ENCODE results near the gene RAD51B. TPM values are rescaled to one million over a fixed set of nuclear protein-coding genes. Genes with fewer than 3 reads are reported as not detected.

Gene RAD51B
- total and polyA plus RNA-seq, 2 experiments from 2014 or later: 10.1 to 18.0 TPM

DNA sequence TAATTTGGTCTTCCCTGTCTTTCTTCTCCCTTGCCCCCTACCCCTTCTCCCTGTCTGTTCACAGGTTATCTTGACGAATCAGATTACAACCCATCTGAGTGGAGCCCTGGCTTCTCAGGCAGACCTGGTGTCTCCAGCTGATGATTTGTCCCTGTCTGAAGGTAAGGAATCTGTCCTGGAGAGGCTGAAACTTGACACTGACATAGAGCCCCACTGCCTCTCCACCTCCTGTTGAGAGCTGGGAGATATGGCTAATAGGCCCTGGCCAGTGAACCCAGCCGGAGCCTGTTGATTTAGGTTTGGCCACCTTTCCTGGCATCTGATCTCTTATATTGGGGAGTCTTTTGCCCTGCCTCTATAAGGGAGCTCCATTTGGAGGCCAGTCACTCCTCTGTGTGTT, 472.2 kb downstream of the RAD51B start:
- Histone ChIP-seq H3K36me3 (replicated peaks; ENCODE audit: insufficient read depth, low read depth) (no peaks in the 10 kb centered on the region), H2AFZ (no peak overlapping the region), H3K4me3 (no peak overlapping the region), H3K27ac (peak overlapping the region; percentile 92), H3K79me2 (no peaks in the 10 kb centered on the region), H3K27me3 (no peaks in the 10 kb centered on the region), H3K4me2 (no peak overlapping the region), H3K4me1 (ENCODE audit: insufficient read depth) (peaks cover 46% of the 10 kb centered on the region), H3K9me2 (replicated peaks; ENCODE audit: insufficient read depth) (no peaks in the 10 kb centered on the region), H4K20me1 (ENCODE audit: insufficient read depth, poor library complexity, severe bottlenecking) (no peaks in the 10 kb centered on the region), H3K9me3 (ENCODE audit: low read depth) (no peaks in the 10 kb centered on the region)
- WGBS (ENCODE audit: low lambda C conversion rate, missing lambda C conversion rate): 60% methylated on average over 2 of the region's 2 CpGs
- no peak for DNase-seq (ENCODE audit: low spot score)
- TF ChIP-seq EZH2 (IDR thresholded peaks at IDR 0.05; ENCODE audit: borderline replicate concordance) (no peak), EZH2phosphoT487 (IDR thresholded peaks at IDR 0.05; ENCODE audit: low read depth, severe bottlenecking, unreplicated experiment) (no peak)
- TF ChIP-seq, protein P1, sequence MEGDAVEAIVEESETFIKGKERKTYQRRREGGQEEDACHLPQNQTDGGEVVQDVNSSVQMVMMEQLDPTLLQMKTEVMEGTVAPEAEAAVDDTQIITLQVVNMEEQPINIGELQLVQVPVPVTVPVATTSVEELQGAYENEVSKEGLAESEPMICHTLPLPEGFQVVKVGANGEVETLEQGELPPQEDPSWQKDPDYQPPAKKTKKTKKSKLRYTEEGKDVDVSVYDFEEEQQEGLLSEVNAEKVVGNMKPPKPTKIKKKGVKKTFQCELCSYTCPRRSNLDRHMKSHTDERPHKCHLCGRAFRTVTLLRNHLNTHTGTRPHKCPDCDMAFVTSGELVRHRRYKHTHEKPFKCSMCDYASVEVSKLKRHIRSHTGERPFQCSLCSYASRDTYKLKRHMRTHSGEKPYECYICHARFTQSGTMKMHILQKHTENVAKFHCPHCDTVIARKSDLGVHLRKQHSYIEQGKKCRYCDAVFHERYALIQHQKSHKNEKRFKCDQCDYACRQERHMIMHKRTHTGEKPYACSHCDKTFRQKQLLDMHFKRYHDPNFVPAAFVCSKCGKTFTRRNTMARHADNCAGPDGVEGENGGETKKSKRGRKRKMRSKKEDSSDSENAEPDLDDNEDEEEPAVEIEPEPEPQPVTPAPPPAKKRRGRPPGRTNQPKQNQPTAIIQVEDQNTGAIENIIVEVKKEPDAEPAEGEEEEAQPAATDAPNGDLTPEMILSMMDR (IDR thresholded peaks at IDR 0.05; ENCODE audit: poor library complexity): no peak

DNA sequence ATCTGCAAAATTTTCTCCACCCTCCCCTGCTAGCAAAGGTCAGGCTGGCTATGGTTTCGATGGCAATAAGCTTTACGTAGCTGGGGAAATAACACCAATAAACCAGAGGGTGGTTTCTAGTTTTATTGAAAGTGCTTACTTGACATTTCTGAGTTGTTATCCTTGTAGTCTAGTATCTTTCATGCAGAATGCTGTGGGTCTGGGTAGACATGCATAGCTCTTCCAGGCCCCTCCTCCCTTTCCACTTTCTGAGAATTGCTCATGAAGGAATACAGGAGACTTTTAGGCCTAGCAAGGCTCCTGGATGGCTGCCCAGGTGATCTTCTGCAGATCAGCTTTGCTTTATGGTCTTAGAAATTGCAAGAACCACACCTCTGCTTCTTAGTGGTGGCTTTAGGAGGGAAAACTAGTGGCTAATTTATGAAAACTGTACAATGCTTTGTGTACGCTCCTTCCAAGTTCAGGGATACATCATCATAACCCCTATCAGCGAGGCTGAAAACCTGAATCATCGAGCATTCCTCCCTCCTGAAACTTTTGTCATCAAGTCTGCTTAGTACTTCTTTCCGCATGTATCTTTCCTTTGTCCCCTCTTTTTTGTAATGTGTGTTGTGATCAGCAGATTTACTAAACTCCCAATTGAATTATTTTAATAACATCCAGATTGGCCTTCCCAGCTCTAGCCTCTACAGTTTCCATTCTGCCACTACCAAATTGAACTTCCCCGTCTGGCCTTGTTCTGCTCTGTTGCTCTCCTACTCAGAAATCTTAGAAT, 473.0 kb downstream of the RAD51B start:
- H4K20me1 ChIP-seq (ENCODE audit: insufficient read depth, poor library complexity, severe bottlenecking): no peaks in the 10 kb centered on the region
- H3K27ac ChIP-seq: peak overlapping the region; percentile 92
- H3K36me3 ChIP-seq (replicated peaks; ENCODE audit: insufficient read depth, low read depth): no peaks in the 10 kb centered on the region
- H2AFZ ChIP-seq: peak overlapping the region; percentile 3
- no peak overlapping the region for H3K4me3 ChIP-seq
- peak; percentile 45 for DNase-seq (ENCODE audit: low spot score)
- H3K27me3 ChIP-seq: no peaks in the 10 kb centered on the region
- H3K9me3 ChIP-seq (ENCODE audit: low read depth): no peaks in the 10 kb centered on the region
- H3K79me2 ChIP-seq: no peaks in the 10 kb centered on the region
- no peak overlapping the region for H3K4me2 ChIP-seq
- H3K9me2 ChIP-seq (replicated peaks; ENCODE audit: insufficient read depth): no peaks in the 10 kb centered on the region
- 69% methylated on average over 7 of the region's 7 CpGs for WGBS (ENCODE audit: low lambda C conversion rate, missing lambda C conversion rate)
- peaks cover 53% of the 10 kb centered on the region for H3K4me1 ChIP-seq (ENCODE audit: insufficient read depth)
- TF ChIP-seq EZH2 (IDR thresholded peaks at IDR 0.05; ENCODE audit: borderline replicate concordance): no peak
- no peak for TF ChIP-seq EZH2phosphoT487 (IDR thresholded peaks at IDR 0.05; ENCODE audit: low read depth, severe bottlenecking, unreplicated experiment)
- TF ChIP-seq, protein P1 (IDR thresholded peaks at IDR 0.05; ENCODE audit: poor library complexity): no peak

DNA sequence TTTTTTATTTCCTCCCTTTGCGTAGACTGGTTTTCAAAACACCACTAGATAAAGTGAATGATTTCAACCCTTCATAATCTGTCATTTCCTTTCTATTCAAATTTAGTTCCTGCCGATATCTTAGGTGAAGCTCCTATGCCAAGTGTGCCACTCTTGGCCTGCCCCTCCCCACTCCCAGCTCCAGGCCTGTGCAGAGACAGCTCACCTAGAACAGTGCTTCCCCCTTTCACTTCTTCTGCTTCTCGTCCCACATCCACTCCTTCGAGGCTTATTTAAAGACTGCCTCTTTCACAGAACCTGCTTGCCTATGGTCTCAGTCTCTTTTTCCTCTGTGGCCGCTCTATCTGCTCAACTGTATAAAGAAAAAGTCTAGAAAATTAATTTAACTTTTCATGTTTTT, 473.8 kb downstream of the RAD51B start:
- DNase-seq (ENCODE audit: low spot score): no peak
- H3K36me3 ChIP-seq (replicated peaks; ENCODE audit: insufficient read depth, low read depth): no peaks in the 10 kb centered on the region
- 67% methylated on average over 5 of the region's 5 CpGs for WGBS (ENCODE audit: low lambda C conversion rate, missing lambda C conversion rate)
- H4K20me1 ChIP-seq (ENCODE audit: insufficient read depth, poor library complexity, severe bottlenecking): no peaks in the 10 kb centered on the region
- no peaks in the 10 kb centered on the region for H3K27me3 ChIP-seq
- H3K4me1 ChIP-seq (ENCODE audit: insufficient read depth): peaks cover 57% of the 10 kb centered on the region
- no peaks in the 10 kb centered on the region for H3K9me3 ChIP-seq (ENCODE audit: low read depth)
- H3K27ac ChIP-seq: peak overlapping the region; percentile 92
- H3K4me3 ChIP-seq: no peak overlapping the region
- no peaks in the 10 kb centered on the region for H3K9me2 ChIP-seq (replicated peaks; ENCODE audit: insufficient read depth)
- TF ChIP-seq, protein P1 (IDR thresholded peaks at IDR 0.05; ENCODE audit: poor library complexity): no peak
- no peak for TF ChIP-seq EZH2phosphoT487 (IDR thresholded peaks at IDR 0.05; ENCODE audit: low read depth, severe bottlenecking, unreplicated experiment)
- no peak for TF ChIP-seq EZH2 (IDR thresholded peaks at IDR 0.05; ENCODE audit: borderline replicate concordance)
- H3K4me2 ChIP-seq: no peak overlapping the region
- no peak overlapping the region for H2AFZ ChIP-seq
- no peaks in the 10 kb centered on the region for H3K79me2 ChIP-seq

All from hepatocyte (in vitro differentiated cells).